Colon (tissue), 2 donors: Measurements from ENCODE around the gene LOC101059915.

Experiments used
- FAIRE-seq: peaks from 2 replicates; lab custom pipeline; 2012; peaks lifted over from hg19 to GRCh38; lab: Jason Lieb, UNC
- donor health status: control.
- donor health status: control.

Gene LOC101059915

DNA sequence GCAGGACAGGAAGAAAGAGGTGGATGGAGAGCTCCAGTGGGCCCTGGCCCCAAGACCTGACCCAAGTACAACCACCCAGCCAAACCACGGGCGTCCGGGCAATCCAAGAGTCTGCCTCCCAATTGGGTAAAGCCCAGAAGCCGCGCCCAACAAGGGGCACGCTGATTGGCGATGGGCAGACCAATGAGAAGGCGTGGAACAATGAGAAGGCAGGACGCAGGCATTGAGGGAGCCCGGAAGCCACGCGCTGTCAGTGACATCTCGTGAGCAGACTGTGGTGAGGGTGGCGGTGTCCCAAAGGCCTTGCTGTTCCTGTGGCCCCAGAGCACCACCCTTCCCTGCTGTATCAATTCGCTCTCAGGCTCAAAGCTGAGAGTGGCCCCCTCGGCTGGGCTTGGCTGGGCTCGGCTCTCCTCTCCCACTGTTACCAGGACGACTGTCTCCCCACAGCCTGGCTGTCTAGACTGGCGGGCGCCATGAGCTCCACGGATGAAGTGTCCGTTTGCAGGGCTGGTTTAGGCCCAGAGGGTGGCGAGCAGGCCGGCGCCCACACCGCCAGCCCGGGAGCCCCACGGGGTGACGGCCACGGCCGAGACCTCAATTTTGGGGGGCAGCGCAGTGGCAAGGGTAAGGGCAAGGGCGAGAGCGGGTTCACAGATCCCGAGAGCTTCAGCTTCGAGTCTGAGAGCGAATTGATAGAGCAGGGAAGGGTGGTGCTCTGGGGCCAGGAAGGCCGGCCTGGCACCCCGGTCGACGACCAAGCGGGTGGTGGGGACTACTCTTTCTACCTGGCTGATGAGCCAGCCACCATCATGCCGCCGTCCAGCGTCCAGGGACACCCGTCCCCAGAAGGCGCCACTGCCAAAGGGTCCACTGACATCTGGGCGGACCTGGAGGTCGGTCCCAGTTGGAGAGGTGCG, at the start of gene LOC101059915:
TSS of gene LOC101059915 (plus strand) at position 219 of the 920 bp plus-strand sequence.
- FAIRE-seq, result no peak

GRCh38 chrX:71617742-71618141, 49.6 kb upstream of the LOC101059915 start:
- FAIRE-seq, result no peak

DNA sequence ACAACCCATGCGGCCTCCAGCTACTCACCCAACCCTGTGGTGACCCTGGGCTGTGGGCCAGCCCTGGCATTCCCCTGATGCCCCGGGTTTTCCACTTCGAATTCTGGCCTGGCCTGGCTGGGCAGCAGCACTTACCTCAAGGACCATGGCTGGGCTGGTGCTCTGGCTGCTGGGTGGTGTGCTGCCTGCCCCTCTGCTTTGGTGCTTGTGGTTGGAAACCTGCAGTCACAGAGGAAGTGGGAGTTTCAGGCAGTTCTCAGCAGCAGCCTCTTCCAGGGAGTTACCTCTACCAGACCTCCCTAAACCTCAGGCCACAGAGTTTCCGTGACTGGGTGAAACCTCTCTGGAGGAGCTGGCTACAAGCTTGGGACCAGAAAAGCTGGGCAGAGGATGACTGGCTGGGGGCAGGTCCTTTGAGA, 49.0 kb upstream of the LOC101059915 start, which contains the start of gene CXCR3:
TSS of gene CXCR3 (minus strand) at position 209 of the 419 bp plus-strand sequence. CDS start at position 147, 62 bp downstream.
- no peak for FAIRE-seq

GRCh38 chrX:71618787-71619186, 48.6 kb upstream of the LOC101059915 start:
- no peak for FAIRE-seq

DNA sequence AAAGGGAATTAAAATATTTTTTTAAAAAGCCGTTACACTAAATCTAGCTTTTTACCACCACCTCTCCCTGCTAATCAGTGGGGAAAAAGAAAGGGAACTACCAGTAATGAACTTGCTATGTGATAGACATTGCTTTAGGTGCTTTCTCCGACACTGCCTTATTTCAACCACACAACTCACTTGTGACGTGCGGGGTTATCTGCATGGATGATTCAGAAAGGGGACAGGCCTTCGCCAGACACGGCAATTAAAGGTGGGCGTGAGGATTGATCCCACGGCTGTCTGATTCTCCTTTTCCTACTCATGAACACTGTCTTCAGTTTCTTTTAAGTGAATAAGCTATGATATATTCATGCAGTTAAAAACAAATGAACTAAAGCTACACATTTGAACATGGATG, 48.2 kb upstream of the LOC101059915 start:
- peak; percentile 65 for FAIRE-seq

DNA sequence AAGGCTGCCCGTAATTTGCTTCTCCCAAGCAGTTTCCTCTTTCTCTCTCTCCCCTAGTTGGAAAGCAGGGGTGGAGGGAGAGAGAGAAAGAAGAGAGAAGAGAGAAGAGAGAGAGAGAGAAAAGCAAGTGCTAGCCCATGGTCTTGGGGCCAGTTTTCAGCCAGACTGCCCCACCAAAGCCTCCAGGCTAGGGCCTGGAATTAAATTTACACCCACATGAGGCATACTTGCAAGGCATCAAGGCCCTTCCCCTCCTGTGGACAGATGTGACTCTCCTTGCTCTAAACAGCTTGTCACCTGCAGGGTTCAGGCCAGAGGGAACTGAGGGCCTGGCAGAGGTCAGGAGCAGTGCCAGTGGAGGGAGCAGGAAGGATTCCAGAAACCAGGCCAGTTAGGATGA, 47.4 kb upstream of the LOC101059915 start:
- no peak for FAIRE-seq

DNA sequence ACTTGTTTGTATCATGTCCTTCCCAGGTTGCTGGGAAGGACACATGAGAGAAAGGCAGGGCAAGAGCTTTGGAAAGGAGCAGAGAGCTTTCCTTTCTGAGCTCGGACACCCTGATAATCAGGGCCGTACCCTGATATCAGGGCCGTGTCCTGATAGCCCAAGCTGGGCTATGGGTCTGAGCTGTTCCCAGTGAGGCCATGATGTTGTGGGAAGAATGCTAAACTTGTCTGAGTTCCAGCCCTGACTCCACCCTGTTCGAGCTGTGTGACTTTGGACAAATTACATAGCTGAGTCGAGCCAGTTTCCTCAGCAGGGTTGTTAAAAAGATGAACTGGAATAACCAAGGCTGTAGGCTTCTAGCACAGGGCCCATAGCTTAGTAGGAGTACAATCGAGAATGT, 45.7 kb upstream of the LOC101059915 start:
- no peak for FAIRE-seq

- FAIRE-seq, result no peak
These were observed 45.2 kb upstream of the LOC101059915 start for GRCh38 chrX:71622032-71622575.

DNA sequence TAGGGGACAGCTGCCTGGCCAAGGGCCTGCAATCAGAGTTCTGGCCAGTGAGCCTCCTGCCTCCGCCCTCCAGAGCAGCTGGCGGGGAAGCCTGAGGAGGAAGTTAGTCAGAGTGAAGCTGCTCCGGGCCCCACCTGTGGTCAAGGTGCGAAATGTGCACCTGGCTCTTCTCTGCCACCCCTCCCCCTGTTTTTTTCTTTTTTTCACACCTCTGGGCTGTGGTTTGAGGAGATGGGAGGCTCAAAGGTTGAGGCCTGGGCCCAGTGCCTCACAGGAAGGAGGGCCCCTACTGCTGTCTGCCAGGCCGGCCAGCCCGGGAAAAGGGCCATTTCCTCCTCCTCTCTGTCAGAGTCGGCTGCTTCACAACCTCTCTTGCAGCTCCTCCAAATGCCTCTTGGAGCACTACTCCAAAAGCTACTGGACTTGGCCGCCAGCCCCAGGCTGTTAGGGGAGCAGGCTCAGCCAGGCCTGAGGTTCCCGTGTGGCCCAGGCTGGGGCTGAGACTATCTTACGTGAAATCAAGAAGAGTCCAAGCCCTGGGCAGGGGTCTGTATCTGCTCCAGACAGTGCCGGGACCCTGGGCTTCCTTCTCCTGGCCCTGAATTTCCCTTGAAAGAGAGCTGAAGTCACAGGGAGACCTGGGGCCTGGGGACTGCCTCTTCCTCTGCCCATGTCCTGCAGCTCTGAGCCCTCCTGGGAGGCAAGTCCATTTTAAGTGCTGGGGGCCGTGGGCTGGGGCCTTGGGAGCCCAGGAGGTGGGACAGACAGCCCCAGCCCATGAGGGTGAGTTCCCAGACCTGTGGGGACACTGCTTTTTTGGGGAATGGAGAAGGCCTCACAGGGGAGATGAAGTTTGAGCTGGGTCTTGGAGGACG, 44.5 kb upstream of the LOC101059915 start:
- peak; percentile 24 for FAIRE-seq

- no peak for FAIRE-seq
These were observed 43.6 kb upstream of the LOC101059915 start for GRCh38 chrX:71623714-71624113.

DNA sequence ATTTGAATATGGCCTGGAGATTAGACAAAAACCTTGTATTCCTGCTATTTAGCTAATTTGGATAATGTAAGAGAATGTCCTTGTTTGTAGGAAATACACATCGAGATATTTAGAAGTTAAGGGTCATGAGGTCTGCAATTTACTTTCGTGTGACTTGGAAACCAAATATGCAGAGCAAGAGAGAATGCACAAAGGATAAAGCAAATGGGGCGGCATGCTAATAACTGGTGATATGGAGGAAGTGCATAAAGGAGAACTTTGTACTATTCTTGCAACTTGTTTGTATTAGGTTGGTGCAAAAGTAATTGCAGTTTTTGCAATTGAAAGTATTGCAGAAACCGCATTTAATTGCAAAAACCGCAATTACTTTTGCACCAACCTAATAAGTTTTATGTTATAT, 41.9 kb upstream of the LOC101059915 start:
- no peak for FAIRE-seq

DNA sequence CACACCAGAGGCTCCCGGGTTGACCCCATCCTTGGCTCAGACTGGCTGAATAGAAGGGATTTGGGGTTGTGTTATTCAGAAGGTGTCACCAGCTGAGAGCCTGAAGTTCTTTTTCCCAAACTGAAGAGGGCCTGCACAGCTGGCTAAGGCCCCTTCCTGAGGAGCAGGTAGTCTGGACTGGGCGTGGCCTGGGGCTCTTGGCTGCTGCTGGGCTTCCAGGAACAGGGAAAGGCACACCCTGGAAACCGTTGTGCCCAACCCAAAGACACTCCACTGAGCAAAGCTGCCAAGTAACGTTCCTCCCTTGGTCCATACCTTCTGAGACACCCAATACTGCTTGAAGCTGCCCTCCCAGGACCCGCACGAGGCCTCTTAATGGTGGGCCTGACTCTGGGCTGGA, 40.8 kb upstream of the LOC101059915 start:
- FAIRE-seq, result no peak

- FAIRE-seq, result no peak
These were observed 39.5 kb upstream of the LOC101059915 start for GRCh38 chrX:71627588-71628404.

DNA sequence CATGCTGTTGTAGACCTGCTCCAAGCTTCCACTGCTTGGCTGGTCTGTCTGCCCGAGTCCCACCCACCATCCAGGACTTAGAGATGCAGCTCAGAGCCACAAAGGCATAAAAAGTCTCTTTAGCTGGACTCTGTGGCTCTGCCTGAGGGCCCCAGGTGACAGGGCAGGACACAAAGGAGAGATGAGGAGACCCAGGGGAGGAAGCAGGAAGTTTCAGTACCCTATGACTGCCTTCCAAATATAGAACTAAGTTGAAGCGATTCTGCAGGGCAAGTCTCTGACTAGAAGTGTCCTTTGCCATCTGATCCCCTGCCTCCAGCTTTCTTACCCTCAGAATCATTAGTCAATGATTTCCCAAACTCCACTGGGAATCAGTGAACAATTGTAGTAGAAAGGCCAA, 37.9 kb upstream of the LOC101059915 start:
- no peak for FAIRE-seq

- FAIRE-seq, result no peak
These were observed 34.3 kb upstream of the LOC101059915 start for GRCh38 chrX:71632923-71633657.

DNA sequence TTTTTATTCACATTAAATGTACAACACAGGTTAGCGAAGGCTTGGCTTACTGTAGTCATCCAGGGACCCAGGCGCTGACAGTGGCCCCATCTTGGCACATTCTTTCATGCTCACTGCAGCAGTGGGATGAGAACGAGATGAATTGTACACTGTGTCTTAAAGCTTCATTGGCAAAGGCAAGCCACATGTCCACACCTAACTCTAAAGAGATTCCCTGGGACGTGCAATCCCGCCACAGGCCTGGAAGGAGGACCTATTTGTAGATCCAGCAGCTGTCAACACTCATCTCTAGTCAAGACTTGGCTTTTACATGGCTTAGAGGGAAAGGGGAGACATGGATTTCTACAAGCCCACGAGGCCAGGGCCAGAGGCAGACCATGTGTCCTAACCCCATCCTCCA, 33.0 kb upstream of the LOC101059915 start:
- no peak for FAIRE-seq

- FAIRE-seq, result no peak
These were observed 30.7 kb upstream of the LOC101059915 start for GRCh38 chrX:71636438-71637252.

- FAIRE-seq, result no peak
These were observed 30.1 kb upstream of the LOC101059915 start for GRCh38 chrX:71637253-71637618.

DNA sequence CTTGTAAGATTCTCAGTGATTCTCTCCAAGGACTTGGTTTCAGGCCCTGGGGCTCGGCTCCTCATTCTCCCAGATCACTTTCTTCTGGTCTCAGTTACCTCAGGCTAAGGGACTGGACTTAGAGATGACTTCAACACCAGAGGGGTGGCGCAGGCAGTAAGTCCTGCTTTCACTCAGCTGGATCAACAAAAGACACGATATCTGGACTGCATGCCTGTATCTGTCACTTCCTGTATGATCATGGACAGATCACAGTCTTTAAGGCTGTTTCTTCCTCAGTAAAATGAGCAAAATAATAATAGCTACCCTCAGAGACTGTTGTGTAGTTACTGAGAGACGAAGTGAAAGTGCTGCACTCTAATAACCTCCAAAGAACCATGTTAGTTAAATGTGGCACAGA, 29.5 kb upstream of the LOC101059915 start:
- no peak for FAIRE-seq

- no peak for FAIRE-seq
These were observed 28.9 kb upstream of the LOC101059915 start for GRCh38 chrX:71638409-71638808.
